ENCODE results near the gene HS3ST4. TPM values are rescaled to one million over a fixed set of nuclear protein-coding genes. Genes with fewer than 3 reads are reported as not detected.

Gene HS3ST4
- total RNA-seq, 2 donors from 2014 or later = not detected

GRCh38 chr16:25817295-25817694 is 125.5 kb downstream of the HS3ST4 start:
- no peaks in the 10 kb centered on the region for H3K9me3 Mint-ChIP-seq
- H3K4me1 Mint-ChIP-seq (ENCODE audit: low read depth in 2 of 2) = no peaks in the 10 kb centered on the region
- H3K27ac Mint-ChIP-seq = no peak overlapping the region
- no peak overlapping the region for H3K4me3 Mint-ChIP-seq
- peaks cover 0 to 28% of the 10 kb centered on the region in 2 donors for H3K27me3 Mint-ChIP-seq
- no peaks in the 10 kb centered on the region for H3K36me3 Mint-ChIP-seq
- ATAC-seq = no peak
- DNase-seq (ENCODE audit: low spot score) = no peak

GRCh38 chr16:25817876-25818275 is 126.1 kb downstream of the HS3ST4 start:
- Mint-ChIP-seq H3K27ac (no peak overlapping the region), H3K4me1 (ENCODE audit: low read depth in 2 of 2) (no peaks in the 10 kb centered on the region), H3K36me3 (no peaks in the 10 kb centered on the region), H3K27me3 (peaks cover 0 to 22% of the 10 kb centered on the region in 2 donors), H3K9me3 (no peaks in the 10 kb centered on the region), H3K4me3 (no peak overlapping the region)
- no peak for DNase-seq (ENCODE audit: low spot score)
- ATAC-seq = no peak

- H3K4me3 Mint-ChIP-seq = no peak overlapping the region
- no peak for ATAC-seq
- H3K4me1 Mint-ChIP-seq (ENCODE audit: low read depth in 2 of 2) = no peaks in the 10 kb centered on the region
- H3K36me3 Mint-ChIP-seq = no peaks in the 10 kb centered on the region
- peaks cover 3 to 5% of the 10 kb centered on the region in 2 donors for H3K27me3 Mint-ChIP-seq
- H3K27ac Mint-ChIP-seq = no peak overlapping the region
- H3K9me3 Mint-ChIP-seq = no peaks in the 10 kb centered on the region
- DNase-seq (ENCODE audit: low spot score) = no peak
Observed at GRCh38 chr16:25823891-25824290, 132.1 kb downstream of the HS3ST4 start.

GRCh38 chr16:25827709-25828108 is 135.9 kb downstream of the HS3ST4 start:
- H3K27ac Mint-ChIP-seq = no peak overlapping the region
- no peaks in the 10 kb centered on the region for H3K36me3 Mint-ChIP-seq
- no peak for DNase-seq (ENCODE audit: low spot score)
- H3K4me3 Mint-ChIP-seq = no peak overlapping the region
- no peaks in the 10 kb centered on the region for H3K4me1 Mint-ChIP-seq (ENCODE audit: low read depth in 2 of 2)
- no peaks in the 10 kb centered on the region for H3K9me3 Mint-ChIP-seq
- H3K27me3 Mint-ChIP-seq = peaks cover 13 to 16% of the 10 kb centered on the region in 2 donors
- no peak for ATAC-seq

GRCh38 chr16:25828510-25828909 is 136.8 kb downstream of the HS3ST4 start:
- no peaks in the 10 kb centered on the region for H3K36me3 Mint-ChIP-seq
- no peaks in the 10 kb centered on the region for H3K4me1 Mint-ChIP-seq (ENCODE audit: low read depth in 2 of 2)
- H3K9me3 Mint-ChIP-seq = no peaks in the 10 kb centered on the region
- no peak overlapping the region for H3K27ac Mint-ChIP-seq
- no peak for DNase-seq (ENCODE audit: low spot score)
- peaks cover 13 to 16% of the 10 kb centered on the region in 2 donors for H3K27me3 Mint-ChIP-seq
- no peak for ATAC-seq
- H3K4me3 Mint-ChIP-seq = no peak overlapping the region

GRCh38 chr16:25832291-25832690 is 140.5 kb downstream of the HS3ST4 start:
- Mint-ChIP-seq H3K4me3 (no peak overlapping the region), H3K36me3 (no peaks in the 10 kb centered on the region), H3K9me3 (no peaks in the 10 kb centered on the region), H3K27ac (no peak overlapping the region), H3K4me1 (ENCODE audit: low read depth in 2 of 2) (no peaks in the 10 kb centered on the region), H3K27me3 (peaks cover 11 to 15% of the 10 kb centered on the region in 2 donors)
- no peak for ATAC-seq
- DNase-seq (ENCODE audit: low spot score) = no peak

GRCh38 chr16:25834101-25834500 is 142.3 kb downstream of the HS3ST4 start:
- ATAC-seq (no peak), DNase-seq (ENCODE audit: low spot score) (no peak)
- H3K9me3 Mint-ChIP-seq = no peaks in the 10 kb centered on the region
- no peaks in the 10 kb centered on the region for H3K36me3 Mint-ChIP-seq
- peaks cover 0 to 3% of the 10 kb centered on the region in 2 donors for H3K4me1 Mint-ChIP-seq (ENCODE audit: low read depth in 2 of 2)
- H3K27ac Mint-ChIP-seq = no peak overlapping the region
- H3K27me3 Mint-ChIP-seq = peaks cover 11 to 22% of the 10 kb centered on the region in 2 donors
- H3K4me3 Mint-ChIP-seq = no peak overlapping the region

- peaks cover 0 to 3% of the 10 kb centered on the region in 2 donors for H3K4me1 Mint-ChIP-seq (ENCODE audit: low read depth in 2 of 2)
- H3K4me3 Mint-ChIP-seq = no peak overlapping the region
- H3K27ac Mint-ChIP-seq = no peak overlapping the region
- peaks cover 11 to 22% of the 10 kb centered on the region in 2 donors for H3K27me3 Mint-ChIP-seq
- H3K9me3 Mint-ChIP-seq = no peaks in the 10 kb centered on the region
- ATAC-seq (no peak), DNase-seq (ENCODE audit: low spot score) (no peak)
- no peaks in the 10 kb centered on the region for H3K36me3 Mint-ChIP-seq
Observed at GRCh38 chr16:25835126-25835525, 143.4 kb downstream of the HS3ST4 start.

GRCh38 chr16:25838724-25839186 is 147.0 kb downstream of the HS3ST4 start:
- DNase-seq (ENCODE audit: low spot score) = no peak
- no peak for ATAC-seq
- H3K4me1 Mint-ChIP-seq (ENCODE audit: low read depth in 2 of 2) = peaks cover 0 to 3% of the 10 kb centered on the region in 2 donors

GRCh38 chr16:25841761-25842160 is 150.0 kb downstream of the HS3ST4 start:
- Mint-ChIP-seq H3K9me3 (no peaks in the 10 kb centered on the region), H3K4me3 (no peak overlapping the region), H3K36me3 (no peaks in the 10 kb centered on the region), H3K27me3 (peaks cover 18 to 32% of the 10 kb centered on the region in 2 donors), H3K27ac (no peak overlapping the region), H3K4me1 (ENCODE audit: low read depth in 2 of 2) (peaks cover 0 to 3% of the 10 kb centered on the region in 2 donors)
- no peak for ATAC-seq
- no peak for DNase-seq (ENCODE audit: low spot score)

More at GRCh38 chr16:25838724-25839186, 147.0 kb downstream of the HS3ST4 start:
- Mint-ChIP-seq H3K27ac (no peak overlapping the region), H3K36me3 (no peaks in the 10 kb centered on the region), H3K27me3 (peaks cover 0 to 20% of the 10 kb centered on the region in 2 donors), H3K9me3 (no peaks in the 10 kb centered on the region), H3K4me3 (no peak overlapping the region)

- Mint-ChIP-seq H3K9me3 (no peaks in the 10 kb centered on the region), H3K36me3 (no peaks in the 10 kb centered on the region), H3K4me3 (no peak overlapping the region), H3K27me3 (peaks cover 29 to 31% of the 10 kb centered on the region in 2 donors), H3K27ac (no peak overlapping the region), H3K4me1 (ENCODE audit: low read depth in 2 of 2) (no peaks in the 10 kb centered on the region)
- DNase-seq (ENCODE audit: low spot score) = no peak
- no peak for ATAC-seq
Observed at GRCh38 chr16:25845901-25846300, 154.1 kb downstream of the HS3ST4 start.

- Mint-ChIP-seq H3K27me3 (peaks cover 33 to 69% of the 10 kb centered on the region in 2 donors), H3K4me1 (ENCODE audit: low read depth in 2 of 2) (no peaks in the 10 kb centered on the region), H3K36me3 (no peaks in the 10 kb centered on the region), H3K9me3 (no peaks in the 10 kb centered on the region), H3K27ac (no peak overlapping the region), H3K4me3 (no peak overlapping the region)
- no peak for ATAC-seq
- DNase-seq (ENCODE audit: low spot score) = no peak
Observed at GRCh38 chr16:25854141-25854540, 162.4 kb downstream of the HS3ST4 start.

- no peaks in the 10 kb centered on the region for H3K9me3 Mint-ChIP-seq
- H3K27me3 Mint-ChIP-seq = peaks cover 30 to 69% of the 10 kb centered on the region in 2 donors
- no peaks in the 10 kb centered on the region for H3K4me1 Mint-ChIP-seq (ENCODE audit: low read depth in 2 of 2)
Observed at GRCh38 chr16:25855063-25855462, 163.3 kb downstream of the HS3ST4 start.

GRCh38 chr16:25855818-25856217 is 164.1 kb downstream of the HS3ST4 start:
- ATAC-seq = no peak
- H3K9me3 Mint-ChIP-seq = no peaks in the 10 kb centered on the region
- no peaks in the 10 kb centered on the region for H3K4me1 Mint-ChIP-seq (ENCODE audit: low read depth in 2 of 2)
- peaks cover 33 to 62% of the 10 kb centered on the region in 2 donors for H3K27me3 Mint-ChIP-seq
- no peak overlapping the region for H3K27ac Mint-ChIP-seq
- DNase-seq (ENCODE audit: low spot score) = no peak
- H3K4me3 Mint-ChIP-seq = no peak overlapping the region
- H3K36me3 Mint-ChIP-seq = no peaks in the 10 kb centered on the region

More at GRCh38 chr16:25855063-25855462, 163.3 kb downstream of the HS3ST4 start:
- Mint-ChIP-seq H3K4me3 (no peak overlapping the region), H3K36me3 (no peaks in the 10 kb centered on the region), H3K27ac (no peak overlapping the region)
- ATAC-seq (no peak), DNase-seq (ENCODE audit: low spot score) (no peak)

GRCh38 chr16:25859645-25860044 is 167.9 kb downstream of the HS3ST4 start:
- H3K4me3 Mint-ChIP-seq = no peak overlapping the region
- H3K27ac Mint-ChIP-seq = no peak overlapping the region
- DNase-seq (ENCODE audit: low spot score) (no peak), ATAC-seq (no peak)
- H3K36me3 Mint-ChIP-seq = no peaks in the 10 kb centered on the region
- no peaks in the 10 kb centered on the region for H3K9me3 Mint-ChIP-seq
- no peaks in the 10 kb centered on the region for H3K4me1 Mint-ChIP-seq (ENCODE audit: low read depth in 2 of 2)
- H3K27me3 Mint-ChIP-seq = peaks cover 15 to 42% of the 10 kb centered on the region in 2 donors

Data from natural killer cell treated with Interleukin-12 subunit alpha and Interleukin-12 subunit beta and Interleukin-15 and Interleukin-18, amount 100 ng/mL, for 72 hours (primary cell).